Left ventricle myocardium inferior (tissue), 1 donor: ENCODE results near the gene SON. TPM values are rescaled to one million over a fixed set of nuclear protein-coding genes. Genes with fewer than 3 reads are reported as not detected.
A peak's percentile ranks its signal among the peaks of the same experiment; 100 is the strongest.

Experiments
- DNase-seq: peaks from one replicate; pipeline ENCODE4 v3.0.0-alpha.2; 2020
- H3K27ac ChIP-seq: fragments of 200-600 bp; replicated peaks from 2 replicates; pipeline ENCODE4 v1.8.0; 2021
- H3K27me3 ChIP-seq: fragments of 200-600 bp; 2 replicates; pipeline ENCODE4 v1.8.0; 2021; ENCODE audit warnings: low read depth
- H3K36me3 ChIP-seq: fragments of 200-600 bp; 2 replicates; pipeline ENCODE4 v1.8.0; 2021
- H3K4me1 ChIP-seq: fragments of 200-600 bp; 2 replicates; pipeline ENCODE4 v1.8.0; 2021
- H3K4me3 ChIP-seq: fragments of 200-600 bp; 2 replicates; pipeline ENCODE4 v1.8.0; 2021; ENCODE audit warnings: mild to moderate bottlenecking, moderate library complexity
- H3K9me3 ChIP-seq: fragments of 200-600 bp; replicated peaks from 2 replicates; pipeline ENCODE4 v1.8.0; 2021
- CTCF ChIP-seq: fragments of 200-600 bp; IDR thresholded peaks from 2 replicates; pipeline ENCODE4 v1.8.0; 2021; ENCODE audit warnings: antibody characterized with exemption, mild to moderate bottlenecking, borderline replicate concordance
- intact Hi-C: fragments of 100-400 bp; cut with micrococcal nuclease; formaldehyde crosslinking; loops from one replicate; pipeline ENCODE4 v1.11.0; 2022
- total RNA-seq: library from RNA; stranded (reverse); fragmentation: NEBNext Ultra II Directional; extraction: Animal tissue kit (Norgen Biotek cat#: 25700); gene quantifications from one replicate; pipeline ENCODE4 v1.2.1, GENCODE V29; 2021
- donor health status: DM: no; HTN: yes; CAD: no; lungs with severe emphysema.

Gene SON
- total RNA-seq, 1 donor from 2014 or later: 148 TPM

- Histone ChIP-seq H3K36me3 (peaks cover 35% of the 10 kb centered on the region), H3K9me3 (no peaks in the 10 kb centered on the region), H3K27me3 (no peaks in the 10 kb centered on the region), H3K4me1 (peaks cover 74% of the 10 kb centered on the region), H3K27ac (peak overlapping the region; percentile 99), H3K4me3 (peak overlapping the region; percentile 80)
- intact Hi-C loops: no loop called here
- no peak for TF ChIP-seq CTCF
- no peak for DNase-seq
These were observed 1.8 kb downstream of the SON start for GRCh38 chr21:33544451-33545195.

GRCh38 chr21:33546086-33546485 is 3.2 kb downstream of the SON start:
- no peak overlapping the region for H3K27ac ChIP-seq
- H3K4me3 ChIP-seq: no peak overlapping the region

GRCh38 chr21:33549848-33550771 is 7.3 kb downstream of the SON start:
- peaks cover 36% of the 10 kb centered on the region for H3K4me1 ChIP-seq
- intact Hi-C loops: no loop called here
- peaks cover 88% of the 10 kb centered on the region for H3K36me3 ChIP-seq
- no peak for DNase-seq
- no peak overlapping the region for H3K4me3 ChIP-seq
- TF ChIP-seq CTCF: no peak
- H3K27ac ChIP-seq: no peak overlapping the region
- no peaks in the 10 kb centered on the region for H3K9me3 ChIP-seq
- H3K27me3 ChIP-seq: no peaks in the 10 kb centered on the region

More at GRCh38 chr21:33546086-33546485, 3.2 kb downstream of the SON start:
- DNase-seq: no peak
- no peaks in the 10 kb centered on the region for H3K27me3 ChIP-seq
- H3K36me3 ChIP-seq: peaks cover 50% of the 10 kb centered on the region
- no peaks in the 10 kb centered on the region for H3K9me3 ChIP-seq
- no peak for TF ChIP-seq CTCF
- H3K4me1 ChIP-seq: peaks cover 64% of the 10 kb centered on the region
- intact Hi-C loops: no loop called here

- peaks cover 36% of the 10 kb centered on the region for H3K4me1 ChIP-seq
- H3K4me3 ChIP-seq: no peak overlapping the region
- peaks cover 97% of the 10 kb centered on the region for H3K36me3 ChIP-seq
These were observed 8.2 kb downstream of the SON start for GRCh38 chr21:33550772-33551660.

More at GRCh38 chr21:33550772-33551660, 8.2 kb downstream of the SON start:
- Histone ChIP-seq H3K27me3 (no peaks in the 10 kb centered on the region), H3K27ac (no peak overlapping the region), H3K9me3 (no peaks in the 10 kb centered on the region)
- no peak for DNase-seq
- TF ChIP-seq CTCF: no peak
- intact Hi-C loops: no loop called here
